SK-N-SH (cell line): Measurements from ENCODE around the gene CCDC175.

ENCODE experiments used
- CHD2 ChIP-seq: fragments of 150-350 bp; IDR thresholded peaks from 2 replicates; pipeline ENCODE4 v1.6.1; 2018; ENCODE audit warnings: low read length; ENCODE audit not compliant: partially characterized antibody
- CTCF ChIP-seq: fragments of 200-600 bp; sonication (generic); IDR thresholded peaks from 2 replicates; pipeline ENCODE4 v1.6.1; 2017; ENCODE audit warnings: antibody characterized with exemption, mild to moderate bottlenecking, moderate library complexity
- EP300 ChIP-seq, 2 experiments: IDR thresholded peaks; 2 replicates each; pipeline versions ENCODE4 v1.4.0 to v1.6.1; 2012; ENCODE audit warnings: borderline replicate concordance in 1 of 2, low read depth in 1 of 2, low read length in 1 of 2
- EZH2phosphoT487 ChIP-seq: fragments of 200-600 bp; sonication (generic); IDR thresholded peaks from 2 replicates; pipeline ENCODE4 v1.6.1; 2017; ENCODE audit warnings: low read depth, mixed run types, mild to moderate bottlenecking, antibody characterized with exemption, moderate library complexity, borderline replicate concordance
- FOXJ3 ChIP-seq: sonication (generic); formaldehyde crosslinking; IDR thresholded peaks from 2 replicates; pipeline ENCODE4 v1.5.1; 2020; ENCODE audit warnings: mild to moderate bottlenecking, missing genetic modification reagents
- JUND ChIP-seq: IDR thresholded peaks from 2 replicates; pipeline ENCODE4 v1.4.0; 2012
- RAD21 ChIP-seq: IDR thresholded peaks from 2 replicates; pipeline ENCODE4 v1.6.1; 2012; ENCODE audit warnings: mild to moderate bottlenecking, low read length
- RFX5 ChIP-seq: IDR thresholded peaks from 2 replicates; pipeline ENCODE4 v1.6.1; 2012; ENCODE audit warnings: mild to moderate bottlenecking, improper control_type of control experiment, low read length
- SMC3 ChIP-seq: IDR thresholded peaks from 2 replicates; pipeline ENCODE4 v1.6.1; 2012; ENCODE audit warnings: low read depth, low read length, improper control_type of control experiment
- TAF1 ChIP-seq: IDR thresholded peaks from 2 replicates; pipeline ENCODE4 v1.6.1; 2012; ENCODE audit warnings: low read depth, mild to moderate bottlenecking, low read length, moderate library complexity, borderline replicate concordance
- YY1 ChIP-seq: IDR thresholded peaks from 2 replicates; pipeline ENCODE4 v1.4.0; 2012; ENCODE audit warnings: low read depth, mild to moderate bottlenecking
- TF ChIP-seq, protein P1 (sequence below): IDR thresholded peaks from 2 replicates; pipeline ENCODE4 v1.4.0; 2012; ENCODE audit warnings: low read depth, borderline replicate concordance

DNA sequence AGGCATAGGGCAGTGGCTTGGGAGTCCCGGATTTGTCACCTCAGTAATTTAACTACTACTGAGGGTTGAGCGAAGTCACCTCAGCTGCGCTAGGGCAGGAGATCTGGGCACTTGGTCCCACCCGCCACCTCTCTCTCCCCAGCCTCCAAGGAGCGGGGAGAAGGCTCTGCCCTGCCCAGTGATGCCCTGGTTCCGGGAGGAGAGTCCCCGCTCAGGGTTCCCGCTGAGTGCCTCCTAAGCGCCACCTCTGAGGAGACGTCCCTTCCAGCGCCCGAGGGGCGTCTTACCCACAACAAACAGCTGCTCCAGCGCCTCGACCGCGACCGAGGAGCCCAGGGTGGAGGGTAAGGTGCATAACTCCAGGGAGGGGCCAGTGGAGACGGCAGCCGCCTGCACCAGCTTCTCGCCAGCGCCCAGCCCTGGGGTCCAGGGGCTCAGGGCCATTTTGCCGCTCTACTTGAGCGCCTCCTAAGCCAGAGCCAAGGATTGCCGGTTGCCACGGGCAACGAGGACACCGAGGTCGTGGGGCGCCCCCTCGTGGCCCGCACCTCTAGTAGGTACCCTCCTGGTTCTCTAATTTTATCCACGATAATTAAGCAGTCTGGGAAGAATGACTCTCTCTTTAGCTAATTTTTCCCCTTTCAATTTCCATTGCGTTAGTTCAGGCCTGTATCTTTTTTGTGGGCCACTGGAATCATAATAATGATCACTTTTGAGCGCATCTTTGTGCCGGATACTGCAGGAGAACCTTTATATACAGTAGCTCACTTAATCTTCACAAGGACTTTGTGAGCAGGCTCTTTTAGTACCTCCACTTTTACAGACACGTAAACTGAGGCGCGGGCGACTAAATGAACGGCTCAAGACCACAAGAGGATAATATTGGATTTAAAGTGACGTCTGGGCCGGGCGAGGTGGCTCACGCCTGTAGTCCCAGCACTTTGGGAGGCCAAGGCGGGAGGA lies at the start of gene CCDC175:
- TF ChIP-seq EP300 (IDR thresholded peaks at IDR 0.05; ENCODE audit: borderline replicate concordance in 1 of 2, low read depth in 1 of 2, low read length in 1 of 2) = no peak
- peak; percentile 78 for TF ChIP-seq CTCF
- no peak for TF ChIP-seq TAF1
- TF ChIP-seq, protein P1, sequence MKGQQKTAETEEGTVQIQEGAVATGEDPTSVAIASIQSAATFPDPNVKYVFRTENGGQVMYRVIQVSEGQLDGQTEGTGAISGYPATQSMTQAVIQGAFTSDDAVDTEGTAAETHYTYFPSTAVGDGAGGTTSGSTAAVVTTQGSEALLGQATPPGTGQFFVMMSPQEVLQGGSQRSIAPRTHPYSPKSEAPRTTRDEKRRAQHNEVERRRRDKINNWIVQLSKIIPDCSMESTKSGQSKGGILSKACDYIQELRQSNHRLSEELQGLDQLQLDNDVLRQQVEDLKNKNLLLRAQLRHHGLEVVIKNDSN = no peak
- TF ChIP-seq CHD2 = peak; percentile 49
- peak; percentile 82 for TF ChIP-seq RAD21
- TF ChIP-seq JUND = no peak
- TF ChIP-seq RFX5 = no peak
- no peak for TF ChIP-seq EZH2phosphoT487
- no peak for TF ChIP-seq FOXJ3
- peak; percentile 79 for TF ChIP-seq SMC3
- no peak for TF ChIP-seq YY1
